Fibroblast of villous mesenchyme (primary cell): ENCODE measurements around the gene ATP4A. TPM values are rescaled to one million over a fixed set of nuclear protein-coding genes. Genes with fewer than 3 reads are reported as not detected.
"Not testable (repeated sequence)": the region's sequence is repeated elsewhere in the genome, so short reads cannot be mapped to it uniquely, and the experiment has no call there.

Experiments
- DNase-seq: peaks from one replicate; pipeline ENCODE4 v3.0.0-alpha.2; 2010; ENCODE audit warnings: low read depth
- H3K4me3 ChIP-seq: 2 replicates; pipeline ENCODE4 v1.5.1; 2011; ENCODE audit warnings: low read depth, mild to moderate bottlenecking, low read length
- CTCF ChIP-seq: IDR thresholded peaks from 2 replicates; pipeline ENCODE4 v1.5.1; 2012; ENCODE audit warnings: low read depth, mild to moderate bottlenecking, low read length; ENCODE audit not compliant: insufficient read depth
- total RNA-seq: library from RNA; depleted of rRNA; stranded (reverse); fragments of >200 nt; gene quantifications from 2 replicates; pipeline ENCODE4 v1.2.3, GENCODE V29; 2012

The ATP4A gene
- not detected in 2 replicates for total RNA-seq

GRCh38 chr19:35563207-35563829, at the start of gene ATP4A:
ATP4A (minus strand) TSS chr19:35563658; CDS start chr19:35563629, 29 bp downstream.
- TF ChIP-seq CTCF, result no peak
- no peak for DNase-seq
- no peak within 1 kb of the TSS for H3K4me3 ChIP-seq

GRCh38 chr19:35612559-35613321, 49.3 kb upstream of the ATP4A start, which contains the start of gene HAUS5:
HAUS5 (plus strand) TSS chr19:35612735; CDS start chr19:35612795, 60 bp downstream.
- TF ChIP-seq CTCF, result no peak
- DNase-seq, result peak; percentile 92
- H3K4me3 ChIP-seq, result peak within 1 kb of the TSS; percentile 94

- no peak for DNase-seq
- peak overlapping the region; percentile 94 for H3K4me3 ChIP-seq
- TF ChIP-seq CTCF, result no peak
These were observed 48.7 kb upstream of the ATP4A start for GRCh38 chr19:35612224-35612558.

- no peak for TF ChIP-seq CTCF
- no peak overlapping the region for H3K4me3 ChIP-seq
- no peak for DNase-seq
These were observed 46.4 kb upstream of the ATP4A start for GRCh38 chr19:35609851-35610353.

- DNase-seq, result no peak
- H3K4me3 ChIP-seq, result no peak overlapping the region
- no peak for TF ChIP-seq CTCF
These were observed 44.8 kb upstream of the ATP4A start for GRCh38 chr19:35608251-35608650.

- no peak for TF ChIP-seq CTCF
- DNase-seq, result no peak
- no peak overlapping the region for H3K4me3 ChIP-seq
These were observed 44.2 kb upstream of the ATP4A start for GRCh38 chr19:35607661-35608060.

GRCh38 chr19:35607170-35607569, 43.7 kb upstream of the ATP4A start:
- DNase-seq, H3K4me3 ChIP-seq: not testable (repeated sequence)

GRCh38 chr19:35604436-35604835, 41.0 kb upstream of the ATP4A start:
- not testable (repeated sequence) for H3K4me3 ChIP-seq, DNase-seq
